H1 (cell line): ENCODE data around the gene DHPS. TPM values are rescaled to one million over a fixed set of nuclear protein-coding genes. Genes with fewer than 3 reads are reported as not detected.
A peak's percentile ranks its signal among the peaks of the same experiment; 100 is the strongest.

ENCODE experiments used
- CTCF ChIA-PET: fragments of 300-600 bp; sonication (Branson Sonifier 250); formaldehyde crosslinking; loops from one replicate; lab custom pipeline; 2021; ENCODE audit not compliant: partially characterized antibody; lab: Charles Lee
- POLR2A ChIA-PET: fragments of 300-600 bp; sonication (Branson Sonifier 250); formaldehyde crosslinking; loops from one replicate; lab custom pipeline; 2021; ENCODE audit warnings: inconsistent platforms; ENCODE audit not compliant: partially characterized antibody; lab: Charles Lee
- DNase-seq, 2 experiments: peaks; one replicate each; pipeline versions ENCODE4 v3.0.0 to v3.0.0-alpha.2; 2010 to 2022; ENCODE audit warnings: low spot score in 2 of 2, low read depth in 1 of 2, mixed read lengths in 1 of 2
- FAIRE-seq: peaks from 2 replicates; lab custom pipeline; 2011; peaks lifted over from hg19 to GRCh38; lab: Jason Lieb, UNC
- H2AFZ ChIP-seq: 2 replicates; pipeline ENCODE4 v1.8.1; 2012; ENCODE audit warnings: low read length, inconsistent platforms
- H2AK5ac ChIP-seq: 2 replicates; pipeline ENCODE4 v1.6.1; 2013; ENCODE audit warnings: low read depth, low read length
- H2BK120ac ChIP-seq: replicated peaks from 2 replicates; pipeline ENCODE3; 2013; ENCODE audit warnings: low read depth, low read length, inconsistent platforms
- H2BK12ac ChIP-seq: 2 replicates; pipeline ENCODE4 v1.6.1; 2013; ENCODE audit warnings: low read depth, low read length
- H2BK15ac ChIP-seq: 2 replicates; pipeline ENCODE4 v1.6.1; 2013; ENCODE audit warnings: low read length
- H2BK20ac ChIP-seq: 2 replicates; pipeline ENCODE4 v1.6.1; 2013; ENCODE audit warnings: low read length
- H2BK5ac ChIP-seq: 2 replicates; pipeline ENCODE4 v1.6.1; 2013; ENCODE audit warnings: low read depth, low read length
- H3K14ac ChIP-seq: 2 replicates; pipeline ENCODE4 v1.6.1; 2013; ENCODE audit warnings: inconsistent platforms; ENCODE audit not compliant: insufficient read length
- H3K18ac ChIP-seq: 2 replicates; pipeline ENCODE4 v1.6.1; 2013; ENCODE audit warnings: low read length; ENCODE audit errors: extremely low read depth
- H3K23ac ChIP-seq: 2 replicates; pipeline ENCODE4 v1.6.1; 2013; ENCODE audit warnings: inconsistent platforms; ENCODE audit not compliant: insufficient read length
- H3K23me2 ChIP-seq: 2 replicates; pipeline ENCODE4 v1.6.1; 2013; ENCODE audit warnings: low read depth, low read length
- H3K27ac ChIP-seq: 2 replicates; pipeline ENCODE4 v1.6.1; 2011; ENCODE audit warnings: low read depth, low read length, inconsistent platforms
- H3K27me3 ChIP-seq, 4 experiments: replicated peaks in 1 of 4; 1 replicate in 1 of 4; 2 replicates in 3 of 4; pipeline versions ENCODE4 v1.6.1 to v1.8.1; 2011 to 2013; ENCODE audit warnings: low read length in 3 of 4, mild to moderate bottlenecking in 3 of 4, inconsistent platforms in 2 of 4, mixed read lengths in 2 of 4, moderate library complexity in 1 of 4; ENCODE audit not compliant: control insufficient read depth in 3 of 4, insufficient read depth in 3 of 4; ENCODE audit errors: extremely low read depth in 1 of 4
- H3K36me3 ChIP-seq, 4 experiments: 2 replicates each; pipeline versions ENCODE4 v1.6.1 to v1.8.1; 2011 to 2013; ENCODE audit warnings: mild to moderate bottlenecking in 4 of 4, low read length in 3 of 4, moderate library complexity in 2 of 4, control low read depth in 1 of 4, inconsistent platforms in 1 of 4; ENCODE audit not compliant: insufficient read depth in 4 of 4, control insufficient read depth in 2 of 4
- H3K4ac ChIP-seq: replicated peaks from 2 replicates; pipeline ENCODE3; 2013; ENCODE audit warnings: low read length, low read depth, mixed read lengths, inconsistent platforms; ENCODE audit not compliant: insufficient read length
- H3K4me1 ChIP-seq, 4 experiments: replicated peaks in 1 of 4; 1 replicate in 1 of 4; 2 replicates in 3 of 4; pipeline versions ENCODE4 v1.6.1 to v1.8.1; 2011 to 2013; ENCODE audit warnings: low read length in 3 of 4, inconsistent platforms in 2 of 4, mixed read lengths in 1 of 4; ENCODE audit not compliant: insufficient read depth in 4 of 4, control insufficient read depth in 3 of 4
- H3K4me2 ChIP-seq, 2 experiments: 2 replicates each; pipeline versions ENCODE4 v1.6.1 to v1.8.1; 2011 to 2013; ENCODE audit warnings: low read depth in 2 of 2, low read length in 2 of 2, control low read depth in 1 of 2, inconsistent platforms in 1 of 2, mild to moderate bottlenecking in 1 of 2; ENCODE audit not compliant: insufficient read depth in 1 of 2
- H3K4me3 ChIP-seq, 4 experiments: fragments of 200-600, 300-600 bp in 1 of 4; sonication (generic), shearing (Covaris generic), sonication (Bioruptor Twin) in 1 of 4; 2 replicates each; pipeline versions ENCODE4 v1.5.1 to v1.8.1; 2011 to 2016; ENCODE audit warnings: low read length in 4 of 4, low read depth in 3 of 4, control low read depth in 2 of 4, inconsistent platforms in 2 of 4, mild to moderate bottlenecking in 2 of 4, mixed read lengths in 1 of 4, moderate library complexity in 1 of 4; ENCODE audit not compliant: insufficient read depth in 2 of 4; ENCODE audit errors: extremely low read depth in 1 of 4
- H3K56ac ChIP-seq: replicated peaks from 2 replicates; pipeline ENCODE3; 2013; ENCODE audit warnings: low read depth, mild to moderate bottlenecking, mixed read lengths, low read length, inconsistent platforms; ENCODE audit not compliant: insufficient read length
- H3K79me1 ChIP-seq: 2 replicates; pipeline ENCODE4 v1.6.1; 2013; ENCODE audit warnings: low read depth, low read length, control low read depth
- H3K79me2 ChIP-seq, 2 experiments: 2 replicates each; pipeline versions ENCODE4 v1.6.1 to v1.8.1; 2012 to 2013; ENCODE audit warnings: low read length in 2 of 2, mild to moderate bottlenecking in 2 of 2, inconsistent platforms in 1 of 2; ENCODE audit not compliant: insufficient read depth in 2 of 2, control insufficient read depth in 1 of 2
- H3K9ac ChIP-seq, 4 experiments: replicated peaks in 1 of 4; 1 replicate in 1 of 4; 2 replicates in 3 of 4; pipeline versions ENCODE4 v1.6.1 to v1.8.1; 2011 to 2013; ENCODE audit warnings: low read depth in 3 of 4, low read length in 3 of 4, control low read depth in 2 of 4, mild to moderate bottlenecking in 2 of 4, moderate library complexity in 2 of 4, inconsistent platforms in 1 of 4; ENCODE audit errors: extremely low read depth in 1 of 4
- H3K9me3 ChIP-seq, 2 experiments: 2 replicates each; pipeline versions ENCODE4 v1.6.1 to v1.8.1; 2012 to 2013; ENCODE audit warnings: mild to moderate bottlenecking in 2 of 2, moderate library complexity in 2 of 2, control low read depth in 1 of 2, inconsistent platforms in 1 of 2, low read depth in 1 of 2, low read length in 1 of 2, mixed read lengths in 1 of 2; ENCODE audit not compliant: insufficient read depth in 2 of 2
- H4K20me1 ChIP-seq, 2 experiments: replicated peaks in 1 of 2; 2 replicates each; pipeline versions ENCODE3 to v1.8.1; 2011 to 2013; ENCODE audit warnings: inconsistent platforms in 2 of 2, low read length in 2 of 2, mild to moderate bottlenecking in 1 of 2; ENCODE audit not compliant: insufficient read depth in 2 of 2, control insufficient read depth in 1 of 2
- H4K5ac ChIP-seq: 2 replicates; pipeline ENCODE4 v1.6.1; 2013; ENCODE audit warnings: low read length, low read depth, mixed read lengths, inconsistent platforms; ENCODE audit not compliant: insufficient read length
- H4K8ac ChIP-seq: 2 replicates; pipeline ENCODE4 v1.8.0; 2013; ENCODE audit warnings: mild to moderate bottlenecking, moderate library complexity, low read length, inconsistent platforms; ENCODE audit not compliant: insufficient read depth; ENCODE audit errors: extremely low read depth
- H4K91ac ChIP-seq: replicated peaks from 2 replicates; pipeline ENCODE3; 2013; ENCODE audit warnings: low read length, mixed read lengths, inconsistent platforms; ENCODE audit not compliant: insufficient read length
- CREB1 ChIP-seq: IDR thresholded peaks from 2 replicates; pipeline ENCODE4 v1.6.1; 2012; ENCODE audit warnings: inconsistent platforms
- EGR1 ChIP-seq: IDR thresholded peaks from 2 replicates; pipeline ENCODE4 v1.6.1; 2011; ENCODE audit warnings: low read depth, low read length, borderline replicate concordance
- GABPA ChIP-seq: IDR thresholded peaks from 2 replicates; pipeline ENCODE4 v1.6.1; 2011; ENCODE audit warnings: mild to moderate bottlenecking, low read length, moderate library complexity, borderline replicate concordance; ENCODE audit not compliant: insufficient read depth
- SIN3A ChIP-seq, 2 experiments: IDR thresholded peaks in 1 of 2; conservative IDR thresholded peaks in 1 of 2; 2 replicates each; pipeline ENCODE4 v1.6.1; 2011 to 2012; ENCODE audit warnings: low read length in 2 of 2, improper control_type of control experiment in 1 of 2, low read depth in 1 of 2, mild to moderate bottlenecking in 1 of 2
- SP4 ChIP-seq: IDR thresholded peaks from 2 replicates; pipeline ENCODE4 v1.6.1; 2012; ENCODE audit warnings: low read length, inconsistent platforms
- TCF12 ChIP-seq: IDR thresholded peaks from 2 replicates; pipeline ENCODE4 v1.6.1; 2011; ENCODE audit warnings: low read depth, mild to moderate bottlenecking, low read length
- TEAD4 ChIP-seq: IDR thresholded peaks from 2 replicates; pipeline ENCODE4 v1.6.1; 2012; ENCODE audit warnings: low read depth, low read length, inconsistent platforms, mixed read lengths
- WGBS, 2 experiments: shearing (Covaris generic) in 1 of 2; methylation state at CpG; one replicate each; pipeline versions ENCODE4 v1.1.6 to v1.1.7; 2013 to 2015; ENCODE audit warnings: low lambda C conversion rate in 2 of 2, mixed read lengths in 2 of 2, inconsistent platforms in 1 of 2, low coverage in 1 of 2, missing lambda C conversion rate in 1 of 2; ENCODE audit not compliant: insufficient replicate concordance in 2 of 2, insufficient coverage in 1 of 2, insufficient read length in 1 of 2; ENCODE audit errors: extremely low coverage in 1 of 2, missing lambda C conversion rate in 1 of 2; 5-methylcytosine and 5-hydroxymethylcytosine counted together
- long read RNA-seq, 2 experiments: library from RNA in 1 of 2; library from capped mRNA in 1 of 2; stranded (forward); transcript quantifications; one replicate each; pipeline ENCODE4 v2.0.0, GENCODE V29; 2021; ENCODE audit warnings: inconsistent platforms in 1 of 2
- polyA minus RNA-seq, 3 experiments: library from RNA; depleted of rRNA, polyadenylated mRNA; stranded (reverse); fragments of >200 nt; gene quantifications; 1 replicate in 2 of 3; 2 replicates in 1 of 3; pipeline ENCODE4 v1.2.3, GENCODE V29; 2011
- polyA plus RNA-seq, 7 experiments: library from polyadenylated mRNA; depleted of rRNA in 3 of 7; stranded (reverse) in 5 of 7; unstranded in 2 of 7; fragments of >200 nt in 5 of 7; fragments of 200-250 nt in 2 of 7; gene quantifications; 1 replicate in 5 of 7; 2 replicates in 1 of 7; 4 replicates in 1 of 7; pipeline versions ENCODE4 v1.2.1 to v1.2.3, GENCODE V29; 2011 to 2013; ENCODE audit warnings: missing spikeins in 2 of 7, mixed read lengths in 2 of 7
- total RNA-seq: library from RNA; stranded (reverse); fragmentation: NEBNext Ultra II Directional; extraction: Animal tissue kit (Norgen Biotek cat#: 25700); gene quantifications from 2 replicates; pipeline ENCODE4 v1.2.1, GENCODE V29; 2021

The DHPS gene
- 86.6 and 88.8 TPM in 2 replicates for total RNA-seq
- 99.6 and 118 TPM in 2 replicates for polyA plus RNA-seq (2011; rRNA removed)
- 128 TPM for polyA plus RNA-seq (2011; cell fraction: cytosol; rRNA removed)
- polyA plus RNA-seq (2011; cell fraction: nucleus; rRNA removed), result 156 TPM
- 90.2 to 103 TPM (median 99.3 TPM) in 4 replicates for polyA plus RNA-seq (2012, experiment 1 of 2)
- 104 TPM for polyA plus RNA-seq (2012, experiment 2 of 2)
- polyA plus RNA-seq (2013, experiment 1 of 2), result 58.7 TPM
- polyA plus RNA-seq (2013, experiment 2 of 2), result 57.5 TPM
- 66.7 and 78.4 TPM in 2 replicates for polyA minus RNA-seq (2011; rRNA and poly(A)+ RNA removed)
- 38.5 TPM for polyA minus RNA-seq (2011; cell fraction: cytosol; rRNA and poly(A)+ RNA removed)
- 62.3 TPM for polyA minus RNA-seq (2011; cell fraction: nucleus; rRNA and poly(A)+ RNA removed)
- long read RNA-seq, experiment 1, transcript DHPS-201 (9 exons, 1,363 nt), result major isoform, 16 of 44 reads
- long read RNA-seq, experiment 1, partial matches to known transcripts, result 13 of 44 reads
- long read RNA-seq, experiment 1, other reads (novel, unspliced or antisense), result 6 of 44 reads
- long read RNA-seq, experiment 2, transcript DHPS-218 (2 exons, 1,085 nt), result minor isoform, 7 of 96 reads
- long read RNA-seq, experiment 2, transcript DHPS-201 (9 exons, 1,363 nt), result major isoform, 48 of 96 reads
- long read RNA-seq, experiment 2, partial matches to known transcripts, result 6 of 96 reads
- long read RNA-seq, experiment 2, other reads (novel, unspliced or antisense), result 29 of 96 reads

DNA sequence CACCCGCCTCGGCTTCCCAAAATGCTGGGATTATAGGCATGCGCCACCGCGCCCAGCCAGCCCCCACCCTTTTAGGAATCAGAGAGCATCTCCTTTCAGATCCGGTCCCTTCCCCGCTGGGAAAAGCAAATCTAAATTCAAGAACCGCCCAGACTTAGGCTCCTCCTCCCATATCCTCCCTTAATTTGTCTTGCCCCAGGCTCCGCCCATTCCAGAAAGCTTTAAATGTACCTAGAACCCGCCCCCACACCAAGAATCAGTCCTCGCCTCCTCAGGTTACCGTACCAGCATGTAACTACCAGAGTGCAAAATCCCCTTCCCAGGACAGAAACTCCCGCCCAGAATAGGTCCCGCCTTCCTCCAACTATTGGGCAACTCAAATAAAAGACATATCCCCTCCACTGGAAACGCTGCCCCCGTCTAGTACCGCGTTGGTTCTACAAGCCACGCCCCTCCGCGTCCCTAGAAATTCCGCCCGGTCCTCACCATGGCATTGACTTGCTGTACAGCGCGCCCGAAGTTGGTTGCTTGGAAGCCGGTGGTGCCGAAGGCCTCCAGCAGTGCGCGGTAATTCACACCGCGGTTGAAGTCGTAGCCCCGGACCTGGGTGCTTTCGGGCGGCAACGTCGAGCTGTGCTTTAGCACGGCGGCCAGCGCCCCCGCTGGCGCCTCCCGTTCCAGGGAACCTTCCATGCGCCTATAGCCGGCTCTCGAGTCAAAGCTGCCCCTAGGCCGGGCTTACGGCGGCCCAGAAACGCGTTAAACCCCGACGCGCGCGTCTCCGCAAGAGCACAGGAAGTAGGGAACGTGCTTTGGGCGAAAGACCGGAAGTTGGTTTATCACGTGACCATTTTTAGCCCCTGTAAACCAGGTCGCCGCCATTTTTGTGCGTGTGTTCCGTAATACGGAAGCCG, at the start of gene DHPS:
TSS of gene DHPS (minus strand) at position 807 of the 914 bp plus-strand sequence. CDS start at position 693, 114 bp downstream.
- H3K27ac ChIP-seq, result peak within 1 kb of the TSS; percentile 98
- WGBS, 2 experiments, result 0% methylated on average over 68 of the region's 68 CpGs; no CpG with 5 or more reads in 1 of the 2 experiments
- no peak within 1 kb of the TSS for H2BK120ac ChIP-seq
- H3K23me2 ChIP-seq, result no peaks in the 10 kb centered on the region
- no peak within 1 kb of the TSS for H2AK5ac ChIP-seq
- peak within 1 kb of the TSS; percentile 81 to 99 (median 90) for H3K4me3 ChIP-seq
- no peak within 1 kb of the TSS for H3K14ac ChIP-seq
- peak within 1 kb of the TSS; percentile 94 for H3K56ac ChIP-seq
- H2BK20ac ChIP-seq, result no peak within 1 kb of the TSS
- peak within 1 kb of the TSS; percentile 93 to 99 (median 95) for H3K9ac ChIP-seq
- peak within 1 kb of the TSS; percentile 63 for H3K4ac ChIP-seq
- H2BK5ac ChIP-seq, result peak within 1 kb of the TSS; percentile 98
- H2AFZ ChIP-seq, result 0 out of 2 replicates have a peak within 1 kb of the TSS, but pooled peaks have one; percentile 21
- H3K23ac ChIP-seq, result no peak within 1 kb of the TSS
- H3K36me3 ChIP-seq, result peaks cover 23 to 27% (median 25%) of the 10 kb centered on the region in 4 experiments
- peaks cover 0 to 11% of the 10 kb centered on the region in 2 experiments; a peak in 2 of 4 replicates for H3K79me2 ChIP-seq
- peak within 1 kb of the TSS; percentile 85 for H4K91ac ChIP-seq
- peak within 1 kb of the TSS; percentile 49 for H4K5ac ChIP-seq
- ChIA-PET CTCF (interaction anchor here (0.6 to 1.2 kb wide), 2 partner anchors 103 to 115 kb away, joined by 3 to 4 read pairs; no protein-coding TSS in a partner anchor), POLR2A (interaction anchor here (0.7 to 6.4 kb wide), 34 partner anchors 9 to 1792 kb away, joined by 3 to 93 read pairs (median 4); partner anchors contain the start of genes BEST2, FBXW9, GET3 and MAN2B1)
- H3K4me1 ChIP-seq, result peaks cover 0 to 3% (median 0%) of the 10 kb centered on the region in 4 experiments; a peak in 2 of 7 replicates
- H2BK15ac ChIP-seq, result no peak within 1 kb of the TSS
- 0 out of 2 replicates have a peak within 1 kb of the TSS, but pooled peaks have one; percentile 55 for H2BK12ac ChIP-seq
- peaks cover 6% of the 10 kb centered on the region; the same call in 1 of the 2 replicates for H3K79me1 ChIP-seq
- H4K8ac ChIP-seq, result peak within 1 kb of the TSS; percentile 98; the same call in 1 of the 2 replicates
- FAIRE-seq (peak; percentile 93), DNase-seq (peak; percentile 85 to 96)
- H4K20me1 ChIP-seq, result peaks cover 0 to 6% of the 10 kb centered on the region in 2 experiments
- peak within 1 kb of the TSS; percentile 64 for H3K18ac ChIP-seq
- peak within 1 kb of the TSS; percentile 43 to 65 for H3K4me2 ChIP-seq
- H3K27me3 ChIP-seq, result no peaks in the 10 kb centered on the region
- H3K9me3 ChIP-seq, result no peaks in the 10 kb centered on the region; a peak in 1 of 4 replicates
- TF ChIP-seq EGR1 (0 out of 2 replicates have a peak, but pooled peaks have one; percentile 8), TCF12 (no peak), CREB1 (peak; percentile 9; the same call in 1 of the 2 replicates), GABPA (peak; percentile 87), TEAD4 (no peak), SP4 (no peak), SIN3A (conservative IDR thresholded peaks at IDR 0.05 in 1 of 2, IDR thresholded peaks at IDR 0.05 in 1 of 2; ENCODE audit: low read depth in 1 of 2, low read length in 2 of 2) (no peak; a peak in 1 of 4 replicates)
